K562 (cell line): Measurements from ENCODE around the gene PIK3C2B. TPM values are rescaled to one million over a fixed set of nuclear protein-coding genes. Genes with fewer than 3 reads are reported as not detected.

Experiments used
- ATAC-seq: fragments of 200-7000 bp; cut with Tn5 transposase; 3 replicates; pipeline ENCODE4 v1.9.1; 2020; ENCODE audit warnings: moderate library complexity
- BruUV-seq: library from RNA; stranded (reverse); fragments of 400-500 nt; replicated peaks from 2 replicates; lab custom pipeline; 2021; lab: Mats Ljungman, UMichigan
- CTCF ChIA-PET: fragments of 300-600 bp; formaldehyde crosslinking; extraction: SDS; loops from one replicate; lab custom pipeline; 2021; ENCODE audit warnings: low intra/inter-chr PET ratio; lab: Yijun Ruan, JAX
- POLR2A ChIA-PET: fragments of 300-600, 350-650 bp; sonication (Branson Sonifier 250); formaldehyde crosslinking; extraction: SDS; loops from one replicate; lab custom pipeline; 2021; ENCODE audit warnings: antibody characterized with exemption, inconsistent platforms; lab: Yijun Ruan, JAX
- DNase-seq, 4 experiments: peaks; one replicate each; pipeline versions ENCODE4 v3.0.0 to v3.0.0-alpha.2; 2011 to 2018; ENCODE audit warnings: low spot score in 3 of 4, mixed read lengths in 3 of 4; ENCODE audit errors: extremely low read depth in 1 of 4
- FAIRE-seq: peaks from 2 replicates; lab custom pipeline; 2011; peaks lifted over from hg19 to GRCh38; lab: Jason Lieb, UNC
- H2AFZ ChIP-seq: 2 replicates; pipeline ENCODE4 v1.6.0; 2011; ENCODE audit warnings: low read depth, low read length, control low read depth, inconsistent platforms
- H3K27ac ChIP-seq: fragments of 200-600 bp; 3 replicates; pipeline ENCODE4 v1.8.0; 2011; ENCODE audit warnings: low read depth, mild to moderate bottlenecking, control low read depth, inconsistent platforms, low read length, moderate library complexity, mixed read lengths; ENCODE audit errors: extremely low read depth
- H3K27me3 ChIP-seq, 2 experiments: fragments of 300-600 bp in 1 of 2; 2 replicates in 1 of 2; 3 replicates in 1 of 2; pipeline versions ENCODE4 v1.6.0 to v1.8.0; 2011; ENCODE audit warnings: inconsistent platforms in 2 of 2, low read length in 2 of 2, mild to moderate bottlenecking in 1 of 2, mixed read lengths in 1 of 2, moderate library complexity in 1 of 2; ENCODE audit not compliant: control insufficient read depth in 2 of 2, insufficient read depth in 2 of 2
- H3K36me3 ChIP-seq: fragments of 300-600 bp; 3 replicates; pipeline ENCODE4 v1.8.0; 2011; ENCODE audit warnings: mild to moderate bottlenecking, low read length, inconsistent platforms; ENCODE audit not compliant: control insufficient read depth, insufficient read depth
- H3K4me1 ChIP-seq, 2 experiments: fragments of 200-600 bp in 1 of 2; replicated peaks in 1 of 2; 2 replicates in 1 of 2; 3 replicates in 1 of 2; pipeline versions ENCODE4 v1.5.1 to v1.8.0; 2011; ENCODE audit warnings: inconsistent platforms in 2 of 2, low read length in 2 of 2, mild to moderate bottlenecking in 1 of 2, mixed read lengths in 1 of 2, moderate library complexity in 1 of 2; ENCODE audit not compliant: control insufficient read depth in 2 of 2, insufficient read depth in 2 of 2
- H3K4me2 ChIP-seq: 2 replicates; pipeline ENCODE4 v1.6.1; 2011; ENCODE audit warnings: low read length, control low read depth, inconsistent platforms, mixed read lengths; ENCODE audit not compliant: insufficient read depth
- H3K4me3 ChIP-seq: fragments of 200-600 bp; sonication (generic), shearing (Covaris generic); 2 replicates; pipeline ENCODE4 v1.5.1; 2016; ENCODE audit warnings: control low read depth, inconsistent platforms
- H3K79me2 ChIP-seq: fragments of 200-600 bp; 3 replicates; pipeline ENCODE4 v1.8.0; 2011; ENCODE audit warnings: low read length, inconsistent platforms; ENCODE audit not compliant: control insufficient read depth, insufficient read depth
- H3K9ac ChIP-seq, 2 experiments: 2 replicates each; pipeline versions ENCODE4 v1.6.0 to v1.6.1; 2011; ENCODE audit warnings: low read depth in 2 of 2, low read length in 2 of 2, control low read depth in 1 of 2, inconsistent platforms in 1 of 2, mild to moderate bottlenecking in 1 of 2, mixed read lengths in 1 of 2; ENCODE audit not compliant: insufficient read depth in 1 of 2
- H3K9me1 ChIP-seq: one replicate; pipeline ENCODE4 v1.6.0; 2011; ENCODE audit warnings: inconsistent platforms, mild to moderate bottlenecking, low read length, moderate library complexity; ENCODE audit not compliant: control insufficient read depth, insufficient read depth
- H3K9me3 ChIP-seq: replicated peaks from 2 replicates; pipeline ENCODE4 v1.5.1; 2011; ENCODE audit warnings: low read depth, low read length, inconsistent platforms; ENCODE audit not compliant: control insufficient read depth, insufficient read depth
- H4K20me1 ChIP-seq: replicated peaks from 2 replicates; pipeline ENCODE4 v1.6.1; 2011; ENCODE audit warnings: low read length, inconsistent platforms, mixed read lengths; ENCODE audit not compliant: control insufficient read depth, insufficient read depth
- OTX1 ChIP-seq: fragments of 450-650 bp; formaldehyde crosslinking; IDR thresholded peaks from 2 replicates; pipeline ENCODE4 v1.4.0; 2022; ENCODE audit warnings: mild to moderate bottlenecking
- POLR2G ChIP-seq: fragments of 200-400 bp; formaldehyde crosslinking; IDR thresholded peaks from 2 replicates; pipeline ENCODE4 v1.6.1; 2017; ENCODE audit warnings: low read depth, mild to moderate bottlenecking, antibody characterized with exemption, low read length, moderate library complexity
- WGBS: fragments of 100-300 bp; shearing (Covaris generic); methylation state at CpG from one replicate; pipeline ENCODE4 v1.1.6; 2016; ENCODE audit warnings: low coverage, mixed read lengths; ENCODE audit not compliant: insufficient coverage; ENCODE audit errors: missing lambda C conversion rate; 5-methylcytosine and 5-hydroxymethylcytosine counted together
- in situ Hi-C: fragments of 300-500 bp; cut with MboI; formaldehyde crosslinking; loops from 4 replicates; pipeline ENCODE4 v1.15.0; 2018; ENCODE audit warnings: inconsistent platforms, mixed read lengths
- intact Hi-C: fragments of 100-400 bp; cut with micrococcal nuclease; formaldehyde crosslinking; loops from 2 replicates; pipeline ENCODE4 v1.14.2; 2022
- polyA plus RNA-seq, 8 experiments: library from polyadenylated mRNA; depleted of rRNA in 4 of 8; stranded (reverse) in 5 of 8; unstranded in 3 of 8; fragments of >200 nt; fragmentation: Nextera tagmentation in 2 of 8; fragmentation: Illumina TruSeq in 1 of 8; extraction: Ambion mirVana in 2 of 8; extraction: Trizol in 1 of 8; gene quantifications; 2 replicates each; pipeline versions ENCODE4 v1.2.1 to v1.2.3, GENCODE V29; 2011 to 2014; ENCODE audit warnings: inconsistent platforms in 1 of 8, missing spikeins in 1 of 8
- total RNA-seq, 7 experiments: library from RNA; depleted of rRNA in 6 of 7; stranded (reverse); fragments of >200 nt in 6 of 7; fragmentation: Illumina TruSeq in 2 of 7; extraction: Trizol in 2 of 7; gene quantifications; 2 replicates each; pipeline versions ENCODE4 v1.2.1 to v1.2.3, GENCODE V29; 2011 to 2021; ENCODE audit warnings: low replicate concordance in 1 of 7
- TF ChIP-seq, protein P1 (sequence below), 2 experiments: IDR thresholded peaks; 2 replicates each; pipeline ENCODE4 v1.6.1; 2011; ENCODE audit warnings: borderline replicate concordance in 1 of 2, control low read depth in 1 of 2, low read depth in 1 of 2, low read length in 1 of 2, mild to moderate bottlenecking in 1 of 2, mixed read lengths in 1 of 2, moderate library complexity in 1 of 2; ENCODE audit not compliant: insufficient read depth in 1 of 2, insufficient read length in 1 of 2, poor library complexity in 1 of 2, severe bottlenecking in 1 of 2; ENCODE audit errors: extremely low read depth in 1 of 2
- TF ChIP-seq, protein P2 (sequence below): fragments of 450-650 bp; IDR thresholded peaks from 2 replicates; pipeline ENCODE4 v1.6.1; 2016; ENCODE audit warnings: low read depth

Gene PIK3C2B
- total and polyA plus RNA-seq, 9 of the 15 experiments (the other 6 are each of a cell fraction or from before 2014, with no cell fraction given), result 0.10 to 2.9 (median 0.72) TPM

DNA sequence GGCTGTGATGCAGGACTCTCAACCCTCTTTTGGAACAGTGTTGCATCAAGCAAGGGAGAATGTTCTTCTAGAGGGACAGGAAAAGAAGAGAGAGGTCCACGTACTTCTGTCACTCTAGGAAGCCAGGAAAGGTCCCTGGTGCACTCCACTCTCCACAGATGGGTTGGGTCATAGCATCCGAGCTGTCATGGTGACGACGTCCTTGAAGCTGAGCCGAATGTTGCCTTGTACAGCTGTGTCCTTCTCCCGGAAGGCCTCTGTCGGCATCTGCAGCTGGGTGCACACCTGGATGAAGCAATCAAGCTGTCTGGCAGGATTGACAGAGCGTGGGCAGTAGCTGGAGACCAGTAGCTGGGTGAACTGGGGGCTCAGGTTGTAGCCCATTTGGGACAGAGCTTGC is 34.1 kb upstream of the PIK3C2B start (continued):
- TF ChIP-seq, protein P1, sequence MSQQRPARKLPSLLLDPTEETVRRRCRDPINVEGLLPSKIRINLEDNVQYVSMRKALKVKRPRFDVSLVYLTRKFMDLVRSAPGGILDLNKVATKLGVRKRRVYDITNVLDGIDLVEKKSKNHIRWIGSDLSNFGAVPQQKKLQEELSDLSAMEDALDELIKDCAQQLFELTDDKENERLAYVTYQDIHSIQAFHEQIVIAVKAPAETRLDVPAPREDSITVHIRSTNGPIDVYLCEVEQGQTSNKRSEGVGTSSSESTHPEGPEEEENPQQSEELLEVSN (IDR thresholded peaks at IDR 0.05; ENCODE audit: borderline replicate concordance in 1 of 2, extremely low read depth in 1 of 2, insufficient read depth in 1 of 2, insufficient read length in 1 of 2, low read depth in 1 of 2, low read length in 1 of 2, poor library complexity in 1 of 2, severe bottlenecking in 1 of 2), result no peak
- TF ChIP-seq OTX1 (CRISPR knock-in tag), result no peak

DNA sequence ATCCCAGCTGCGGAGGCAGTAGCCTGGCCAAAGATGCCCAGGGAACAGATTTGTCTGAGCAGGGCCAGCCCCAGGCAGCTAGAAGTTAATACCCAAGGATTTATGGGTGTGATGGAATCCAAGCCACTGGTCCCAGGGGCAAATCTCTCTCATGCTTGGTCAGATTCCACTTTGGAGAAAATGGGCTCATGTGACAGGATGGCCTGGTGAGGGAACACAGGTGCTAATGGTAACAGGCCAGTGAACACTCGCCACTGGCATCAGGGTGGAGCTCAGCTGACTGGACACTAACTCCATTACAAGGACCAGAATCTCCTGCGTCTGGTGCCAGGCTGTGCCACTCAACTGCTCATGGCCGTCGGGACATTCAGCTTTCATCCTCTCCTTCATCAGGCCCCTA is 33.6 kb upstream of the PIK3C2B start:
- no peaks in the 10 kb centered on the region; the same call in 1 of the 2 replicates for H4K20me1 ChIP-seq
- peaks cover 23% of the 10 kb centered on the region for H3K79me2 ChIP-seq
- WGBS, result 97% methylated on average over 5 of the region's 5 CpGs
- no peak for ATAC-seq
- H3K27me3 ChIP-seq, result no peaks in the 10 kb centered on the region
- H2AFZ ChIP-seq, result no peak overlapping the region
- BruUV-seq, result no TSS peak
- H3K4me2 ChIP-seq, result no peak overlapping the region
- POLR2A ChIA-PET, result interaction anchor here (0.6 to 8.8 kb wide), 5 partner anchors 9 to 596 kb away, joined by 3 to 91 read pairs (median 5); partner anchors contain the start of gene MDM4
- peaks cover 4% of the 10 kb centered on the region in 2 experiments; a peak in 3 of 5 replicates for H3K4me1 ChIP-seq
- intact Hi-C loops, result no loop called here
- H3K36me3 ChIP-seq, result peaks cover 95% of the 10 kb centered on the region
- no peak for FAIRE-seq
- peaks cover 6% of the 10 kb centered on the region for H3K9me1 ChIP-seq
- TF ChIP-seq, protein P2, sequence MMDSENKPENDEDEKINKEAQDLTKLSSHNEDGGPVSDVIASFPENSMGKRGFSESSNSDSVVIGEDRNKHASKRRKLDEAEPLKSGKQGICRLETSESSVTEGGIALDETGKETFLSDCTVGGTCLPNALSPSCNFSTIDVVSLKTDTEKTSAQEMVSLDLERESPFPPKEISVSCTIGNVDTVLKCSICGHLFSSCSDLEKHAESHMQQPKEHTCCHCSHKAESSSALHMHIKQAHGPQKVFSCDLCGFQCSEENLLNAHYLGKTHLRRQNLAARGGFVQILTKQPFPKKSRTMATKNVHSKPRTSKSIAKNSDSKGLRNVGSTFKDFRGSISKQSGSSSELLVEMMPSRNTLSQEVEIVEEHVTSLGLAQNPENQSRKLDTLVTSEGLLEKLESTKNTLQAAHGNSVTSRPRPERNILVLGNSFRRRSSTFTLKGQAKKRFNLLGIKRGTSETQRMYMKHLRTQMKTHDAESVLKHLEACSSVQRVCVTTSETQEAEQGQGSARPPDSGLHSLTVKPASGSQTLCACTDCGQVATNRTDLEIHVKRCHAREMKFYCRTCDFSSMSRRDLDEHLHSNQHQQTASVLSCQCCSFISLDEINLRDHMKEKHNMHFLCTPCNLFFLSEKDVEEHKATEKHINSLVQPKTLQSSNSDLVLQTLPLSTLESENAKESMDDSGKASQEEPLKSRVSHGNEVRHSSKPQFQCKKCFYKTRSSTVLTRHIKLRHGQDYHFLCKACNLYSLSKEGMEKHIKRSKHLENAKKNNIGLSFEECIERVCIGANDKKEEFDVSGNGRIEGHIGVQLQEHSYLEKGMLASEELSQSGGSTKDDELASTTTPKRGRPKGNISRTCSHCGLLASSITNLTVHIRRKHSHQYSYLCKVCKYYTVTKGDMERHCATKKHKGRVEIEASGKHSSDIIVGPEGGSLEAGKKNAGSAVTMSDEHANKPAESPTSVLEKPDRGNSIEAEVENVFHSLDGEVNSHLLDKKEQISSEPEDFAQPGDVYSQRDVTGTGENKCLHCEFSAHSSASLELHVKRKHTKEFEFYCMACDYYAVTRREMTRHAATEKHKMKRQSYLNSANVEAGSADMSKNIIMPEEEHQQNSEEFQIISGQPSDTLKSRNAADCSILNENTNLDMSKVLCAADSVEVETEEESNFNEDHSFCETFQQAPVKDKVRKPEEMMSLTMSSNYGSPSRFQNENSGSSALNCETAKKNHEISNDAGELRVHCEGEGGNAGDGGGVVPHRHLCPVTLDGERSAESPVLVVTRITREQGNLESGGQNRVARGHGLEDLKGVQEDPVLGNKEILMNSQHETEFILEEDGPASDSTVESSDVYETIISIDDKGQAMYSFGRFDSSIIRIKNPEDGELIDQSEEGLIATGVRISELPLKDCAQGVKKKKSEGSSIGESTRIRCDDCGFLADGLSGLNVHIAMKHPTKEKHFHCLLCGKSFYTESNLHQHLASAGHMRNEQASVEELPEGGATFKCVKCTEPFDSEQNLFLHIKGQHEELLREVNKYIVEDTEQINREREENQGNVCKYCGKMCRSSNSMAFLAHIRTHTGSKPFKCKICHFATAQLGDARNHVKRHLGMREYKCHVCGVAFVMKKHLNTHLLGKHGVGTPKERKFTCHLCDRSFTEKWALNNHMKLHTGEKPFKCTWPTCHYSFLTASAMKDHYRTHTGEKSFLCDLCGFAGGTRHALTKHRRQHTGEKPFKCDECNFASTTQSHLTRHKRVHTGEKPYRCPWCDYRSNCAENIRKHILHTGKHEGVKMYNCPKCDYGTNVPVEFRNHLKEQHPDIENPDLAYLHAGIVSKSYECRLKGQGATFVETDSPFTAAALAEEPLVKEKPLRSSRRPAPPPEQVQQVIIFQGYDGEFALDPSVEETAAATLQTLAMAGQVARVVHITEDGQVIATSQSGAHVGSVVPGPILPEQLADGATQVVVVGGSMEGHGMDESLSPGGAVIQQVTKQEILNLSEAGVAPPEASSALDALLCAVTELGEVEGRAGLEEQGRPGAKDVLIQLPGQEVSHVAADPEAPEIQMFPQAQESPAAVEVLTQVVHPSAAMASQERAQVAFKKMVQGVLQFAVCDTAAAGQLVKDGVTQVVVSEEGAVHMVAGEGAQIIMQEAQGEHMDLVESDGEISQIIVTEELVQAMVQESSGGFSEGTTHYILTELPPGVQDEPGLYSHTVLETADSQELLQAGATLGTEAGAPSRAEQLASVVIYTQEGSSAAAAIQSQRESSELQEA, result no peak
- 0 out of 2 replicates have a peak, but pooled peaks have one; percentile 17 for TF ChIP-seq POLR2G
- TF ChIP-seq, all 486 proteins: peak for 1
- DNase-seq, result no peak
- H3K9ac ChIP-seq, result no peak overlapping the region
- CTCF ChIA-PET, result no interaction called here
- in situ Hi-C loops, result no loop called here
- no peak overlapping the region for H3K4me3 ChIP-seq
- peaks cover 6% of the 10 kb centered on the region; the same call in 1 of the 2 replicates for H3K9me3 ChIP-seq
- H3K27ac ChIP-seq, result no peak overlapping the region
